K562 (cell line): ENCODE results near the gene HOXB3. TPM values are rescaled to one million over a fixed set of nuclear protein-coding genes. Genes with fewer than 3 reads are reported as not detected.

Experiments used
- E2F3 ChIP-seq: fragments of 250-450 bp; sonication (Bioruptor Pico); IDR thresholded peaks from 2 replicates; pipeline ENCODE4 v1.4.0; 2020; ENCODE audit warnings: mild to moderate bottlenecking
- FOS ChIP-seq: IDR thresholded peaks from 3 replicates; pipeline ENCODE4 v1.6.1; 2011; ENCODE audit not compliant: insufficient read length; ENCODE audit errors: extremely low read depth
- HDGF ChIP-seq: fragments of 450-650 bp; IDR thresholded peaks from 2 replicates; pipeline ENCODE4 v1.6.1; 2016
- HNRNPLL ChIP-seq: fragments of 200-400 bp; formaldehyde crosslinking; IDR thresholded peaks from 2 replicates; pipeline ENCODE4 v1.6.1; 2017; ENCODE audit warnings: low read length, low read depth, mild to moderate bottlenecking; ENCODE audit not compliant: poor library complexity, severe bottlenecking
- POU5F1 ChIP-seq: fragments of 150-350 bp; IDR thresholded peaks from 2 replicates; pipeline ENCODE4 v1.6.1; 2014; ENCODE audit warnings: borderline replicate concordance, low read length, low read depth, mild to moderate bottlenecking; ENCODE audit not compliant: partially characterized antibody
- PRMT5 ChIP-seq: sonication (generic); formaldehyde crosslinking; IDR thresholded peaks from 2 replicates; pipeline ENCODE4 v1.5.0; 2020; ENCODE audit warnings: missing genetic modification reagents
- RAD51 ChIP-seq: fragments of 450-650 bp; IDR thresholded peaks from 2 replicates; pipeline ENCODE4 v1.7.1; 2016; ENCODE audit warnings: low read depth, mild to moderate bottlenecking, borderline replicate concordance
- RBM25 ChIP-seq: fragments of 200-400 bp; formaldehyde crosslinking; IDR thresholded peaks from 2 replicates; pipeline ENCODE4 v1.6.1; 2018; ENCODE audit warnings: low read length, low read depth, moderate library complexity; ENCODE audit not compliant: severe bottlenecking
- TAF15 ChIP-seq: fragments of 200-400 bp; formaldehyde crosslinking; IDR thresholded peaks from 2 replicates; pipeline ENCODE4 v1.6.1; 2017; ENCODE audit warnings: mild to moderate bottlenecking, low read depth, low read length, moderate library complexity
- YY1 ChIP-seq, 3 experiments: IDR thresholded peaks; 2 replicates each; pipeline ENCODE4 v1.6.1; 2011; ENCODE audit warnings: low read length in 2 of 3, mild to moderate bottlenecking in 2 of 3, moderate library complexity in 2 of 3, borderline replicate concordance in 1 of 3, control low read depth in 1 of 3, low read depth in 1 of 3; ENCODE audit not compliant: insufficient read depth in 3 of 3, insufficient replicate concordance in 2 of 3, control insufficient read depth in 1 of 3, insufficient read length in 1 of 3; ENCODE audit errors: extremely low read depth in 1 of 3
- ZNF263 ChIP-seq: sonication (generic); formaldehyde crosslinking; IDR thresholded peaks from 2 replicates; pipeline ENCODE4 v1.8.0; 2022; ENCODE audit warnings: mild to moderate bottlenecking, missing genetic modification reagents, borderline replicate concordance
- polyA plus RNA-seq, 8 experiments: library from polyadenylated mRNA; depleted of rRNA in 4 of 8; stranded (reverse) in 5 of 8; unstranded in 3 of 8; fragments of >200 nt; fragmentation: Nextera tagmentation in 2 of 8; fragmentation: Illumina TruSeq in 1 of 8; extraction: Ambion mirVana in 2 of 8; extraction: Trizol in 1 of 8; gene quantifications; 2 replicates each; pipeline versions ENCODE4 v1.2.1 to v1.2.3, GENCODE V29; 2011 to 2014; ENCODE audit warnings: inconsistent platforms in 1 of 8, missing spikeins in 1 of 8
- total RNA-seq, 7 experiments: library from RNA; depleted of rRNA in 6 of 7; stranded (reverse); fragments of >200 nt in 6 of 7; fragmentation: Illumina TruSeq in 2 of 7; extraction: Trizol in 2 of 7; gene quantifications; 2 replicates each; pipeline versions ENCODE4 v1.2.1 to v1.2.3, GENCODE V29; 2011 to 2021; ENCODE audit warnings: low replicate concordance in 1 of 7
- TF ChIP-seq, protein P1 (sequence below): sonication (generic); formaldehyde crosslinking; IDR thresholded peaks from 2 replicates; pipeline ENCODE4 v1.8.0; 2022; ENCODE audit warnings: mild to moderate bottlenecking, missing genetic modification reagents
- TF ChIP-seq, protein P2 (sequence below): fragments of 200-800 bp; sonication (Bioruptor generic); IDR thresholded peaks from 2 replicates; pipeline ENCODE4 v1.6.1; 2017; ENCODE audit warnings: missing genetic modification characterization, missing compliant biosample characterization
- TF ChIP-seq, protein P3 (sequence below), 3 experiments: fragments of 200-800 bp in 1 of 3; fragments of 250-450 bp in 1 of 3; fragments of 450-650 bp in 1 of 3; sonication (Bioruptor Pico) in 1 of 3; sonication (Bioruptor generic) in 1 of 3; formaldehyde crosslinking in 1 of 3; IDR thresholded peaks; 2 replicates each; pipeline versions ENCODE4 v1.6.1 to v1.8.0; 2016 to 2022; ENCODE audit warnings: mild to moderate bottlenecking in 2 of 3, missing genetic modification characterization in 2 of 3, missing compliant biosample characterization in 1 of 3, moderate library complexity in 1 of 3
- TF ChIP-seq, protein P4 (sequence below): sonication (generic); formaldehyde crosslinking; IDR thresholded peaks from 2 replicates; pipeline ENCODE4 v1.4.0; 2020; ENCODE audit warnings: mild to moderate bottlenecking, missing genetic modification reagents

HOXB3 gene
- total and polyA plus RNA-seq, 9 of the 15 experiments (the other 6 are each of a cell fraction or from before 2014, with no cell fraction given), result 2.4 to 41.3 (median 20.2) TPM

DNA sequence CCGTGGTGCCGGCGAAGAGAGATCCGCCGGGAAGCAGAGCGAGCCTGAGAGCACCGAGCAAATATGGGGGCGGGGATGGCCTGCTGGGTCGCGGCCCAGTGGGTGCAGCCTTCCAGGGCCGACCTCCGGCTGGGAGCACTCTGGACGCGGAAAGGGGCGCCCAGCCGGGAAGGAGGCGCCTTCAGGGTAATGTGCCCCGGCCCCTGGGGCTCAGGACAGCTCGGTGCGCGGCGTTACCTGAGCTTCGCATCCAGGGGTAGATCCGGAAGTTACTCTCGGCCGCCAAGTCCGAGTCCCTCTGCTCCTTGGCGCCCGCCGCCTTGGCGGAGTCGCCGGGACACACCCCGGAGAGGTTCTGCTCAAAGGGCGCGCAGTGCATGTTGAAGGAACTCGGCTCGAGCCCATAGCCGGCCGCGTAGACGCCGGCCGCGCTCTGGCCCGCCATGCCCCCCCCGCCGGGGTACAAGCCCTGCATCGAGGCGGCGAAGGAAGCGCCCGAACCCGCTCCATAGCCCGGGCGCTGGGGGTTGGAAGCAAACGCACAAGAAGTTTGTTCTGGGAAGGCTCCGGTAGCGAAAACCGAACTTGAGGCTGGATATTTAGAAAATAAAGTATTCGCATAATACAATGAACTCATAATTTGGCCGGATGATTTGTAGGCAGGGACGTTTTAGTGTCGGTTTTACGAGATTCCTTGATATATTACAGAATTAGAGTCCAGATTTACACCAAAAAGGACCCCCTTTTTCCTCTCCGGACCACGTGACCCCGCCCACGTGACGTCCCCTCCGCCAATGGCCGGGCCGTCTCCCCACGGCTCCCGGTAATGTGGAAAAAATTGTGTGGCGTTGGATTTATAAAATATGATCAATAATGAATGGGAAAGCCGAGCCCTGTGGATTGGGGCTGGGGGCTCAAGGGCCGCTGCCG is 20.5 kb upstream of the HOXB3 start, which contains the start of gene HOXB7 (continued):
- TF ChIP-seq HNRNPLL (peak; percentile 39), ZNF263 (CRISPR knock-in tag) (no peak), PRMT5 (no peak), TAF15 (no peak), POU5F1 (no peak), RBM25 (peak; percentile 84), FOS (peak; percentile 77), YY1 (IDR thresholded peaks at IDR 0.05; ENCODE audit: borderline replicate concordance in 1 of 3, control insufficient read depth in 1 of 3, extremely low read depth in 1 of 3, insufficient read depth in 3 of 3, insufficient read length in 1 of 3, insufficient replicate concordance in 2 of 3, low read depth in 1 of 3, low read length in 2 of 3) (peak in 2 of 3 experiments; percentile 22 to 39), RAD51 (peak; percentile 100), E2F3 (CRISPR knock-in tag) (0 out of 2 replicates have a peak, but pooled peaks have one; percentile 34), HDGF (no peak)
- TF ChIP-seq, protein P1, sequence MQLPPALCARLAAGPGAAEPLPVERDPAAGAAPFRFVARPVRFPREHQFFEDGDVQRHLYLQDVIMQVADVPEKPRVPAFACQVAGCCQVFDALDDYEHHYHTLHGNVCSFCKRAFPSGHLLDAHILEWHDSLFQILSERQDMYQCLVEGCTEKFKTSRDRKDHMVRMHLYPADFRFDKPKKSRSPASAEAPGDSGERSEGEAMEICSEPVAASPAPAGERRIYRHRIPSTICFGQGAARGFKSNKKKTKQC (CRISPR knock-in tag), result peak; percentile 67; the same call in 1 of the 2 replicates
- TF ChIP-seq, protein P2, sequence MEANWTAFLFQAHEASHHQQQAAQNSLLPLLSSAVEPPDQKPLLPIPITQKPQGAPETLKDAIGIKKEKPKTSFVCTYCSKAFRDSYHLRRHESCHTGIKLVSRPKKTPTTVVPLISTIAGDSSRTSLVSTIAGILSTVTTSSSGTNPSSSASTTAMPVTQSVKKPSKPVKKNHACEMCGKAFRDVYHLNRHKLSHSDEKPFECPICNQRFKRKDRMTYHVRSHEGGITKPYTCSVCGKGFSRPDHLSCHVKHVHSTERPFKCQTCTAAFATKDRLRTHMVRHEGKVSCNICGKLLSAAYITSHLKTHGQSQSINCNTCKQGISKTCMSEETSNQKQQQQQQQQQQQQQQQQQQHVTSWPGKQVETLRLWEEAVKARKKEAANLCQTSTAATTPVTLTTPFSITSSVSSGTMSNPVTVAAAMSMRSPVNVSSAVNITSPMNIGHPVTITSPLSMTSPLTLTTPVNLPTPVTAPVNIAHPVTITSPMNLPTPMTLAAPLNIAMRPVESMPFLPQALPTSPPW (CRISPR knock-in tag), result peak; percentile 71
- TF ChIP-seq, protein P3, sequence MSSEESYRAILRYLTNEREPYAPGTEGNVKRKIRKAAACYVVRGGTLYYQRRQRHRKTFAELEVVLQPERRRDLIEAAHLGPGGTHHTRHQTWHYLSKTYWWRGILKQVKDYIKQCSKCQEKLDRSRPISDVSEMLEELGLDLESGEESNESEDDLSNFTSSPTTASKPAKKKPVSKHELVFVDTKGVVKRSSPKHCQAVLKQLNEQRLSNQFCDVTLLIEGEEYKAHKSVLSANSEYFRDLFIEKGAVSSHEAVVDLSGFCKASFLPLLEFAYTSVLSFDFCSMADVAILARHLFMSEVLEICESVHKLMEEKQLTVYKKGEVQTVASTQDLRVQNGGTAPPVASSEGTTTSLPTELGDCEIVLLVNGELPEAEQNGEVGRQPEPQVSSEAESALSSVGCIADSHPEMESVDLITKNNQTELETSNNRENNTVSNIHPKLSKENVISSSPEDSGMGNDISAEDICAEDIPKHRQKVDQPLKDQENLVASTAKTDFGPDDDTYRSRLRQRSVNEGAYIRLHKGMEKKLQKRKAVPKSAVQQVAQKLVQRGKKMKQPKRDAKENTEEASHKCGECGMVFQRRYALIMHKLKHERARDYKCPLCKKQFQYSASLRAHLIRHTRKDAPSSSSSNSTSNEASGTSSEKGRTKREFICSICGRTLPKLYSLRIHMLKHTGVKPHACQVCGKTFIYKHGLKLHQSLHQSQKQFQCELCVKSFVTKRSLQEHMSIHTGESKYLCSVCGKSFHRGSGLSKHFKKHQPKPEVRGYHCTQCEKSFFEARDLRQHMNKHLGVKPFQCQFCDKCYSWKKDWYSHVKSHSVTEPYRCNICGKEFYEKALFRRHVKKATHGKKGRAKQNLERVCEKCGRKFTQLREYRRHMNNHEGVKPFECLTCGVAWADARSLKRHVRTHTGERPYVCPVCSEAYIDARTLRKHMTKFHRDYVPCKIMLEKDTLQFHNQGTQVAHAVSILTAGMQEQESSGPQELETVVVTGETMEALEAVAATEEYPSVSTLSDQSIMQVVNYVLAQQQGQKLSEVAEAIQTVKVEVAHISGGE (CRISPR knock-in tag; IDR thresholded peaks at IDR 0.05), result peak in 1 of 3 experiments; percentile 60; a peak in 1 of 6 replicates
- TF ChIP-seq, protein P4, sequence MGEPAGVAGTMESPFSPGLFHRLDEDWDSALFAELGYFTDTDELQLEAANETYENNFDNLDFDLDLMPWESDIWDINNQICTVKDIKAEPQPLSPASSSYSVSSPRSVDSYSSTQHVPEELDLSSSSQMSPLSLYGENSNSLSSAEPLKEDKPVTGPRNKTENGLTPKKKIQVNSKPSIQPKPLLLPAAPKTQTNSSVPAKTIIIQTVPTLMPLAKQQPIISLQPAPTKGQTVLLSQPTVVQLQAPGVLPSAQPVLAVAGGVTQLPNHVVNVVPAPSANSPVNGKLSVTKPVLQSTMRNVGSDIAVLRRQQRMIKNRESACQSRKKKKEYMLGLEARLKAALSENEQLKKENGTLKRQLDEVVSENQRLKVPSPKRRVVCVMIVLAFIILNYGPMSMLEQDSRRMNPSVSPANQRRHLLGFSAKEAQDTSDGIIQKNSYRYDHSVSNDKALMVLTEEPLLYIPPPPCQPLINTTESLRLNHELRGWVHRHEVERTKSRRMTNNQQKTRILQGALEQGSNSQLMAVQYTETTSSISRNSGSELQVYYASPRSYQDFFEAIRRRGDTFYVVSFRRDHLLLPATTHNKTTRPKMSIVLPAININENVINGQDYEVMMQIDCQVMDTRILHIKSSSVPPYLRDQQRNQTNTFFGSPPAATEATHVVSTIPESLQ (CRISPR knock-in tag), result no peak
